Stomach smooth muscle (tissue), 2 donors: ENCODE results near the gene ACOT7.
"Not testable (repeated sequence)": the region's sequence is repeated elsewhere in the genome, so short reads cannot be mapped to it uniquely, and the experiment has no call there.

Source experiments
- H3K27ac ChIP-seq: one replicate; pipeline ENCODE4 v1.7.0; 2013; ENCODE audit warnings: mild to moderate bottlenecking, low read length, inconsistent platforms
- H3K27me3 ChIP-seq, 2 donors: one replicate each; pipeline ENCODE4 v1.7.0; 2013; ENCODE audit warnings: low read length in 2 of 2; ENCODE audit not compliant: insufficient read depth in 2 of 2, control insufficient read depth in 1 of 2
- H3K36me3 ChIP-seq, 2 donors: one replicate each; pipeline ENCODE4 v1.7.0; 2013; ENCODE audit warnings: low read length in 2 of 2; ENCODE audit not compliant: control insufficient read depth in 2 of 2, insufficient read depth in 2 of 2
- H3K4me1 ChIP-seq: one replicate; pipeline ENCODE4 v1.7.0; 2013; ENCODE audit warnings: low read length; ENCODE audit not compliant: control insufficient read depth, insufficient read depth
- H3K4me3 ChIP-seq, 2 donors: one replicate each; pipeline ENCODE4 v1.7.0; 2013; ENCODE audit warnings: low read length in 2 of 2
- H3K9ac ChIP-seq, 2 donors: one replicate each; pipeline ENCODE4 v1.7.0; 2013; ENCODE audit warnings: low read length in 2 of 2, mild to moderate bottlenecking in 1 of 2
- H3K9me3 ChIP-seq, 2 donors: one replicate each; pipeline ENCODE4 v1.7.0; 2013; ENCODE audit warnings: low read length in 2 of 2; ENCODE audit not compliant: control insufficient read depth in 2 of 2
- donor health status: healthy.
- donor health status: Pancreatic carcinoma.

Gene ACOT7

GRCh38 chr1:6322161-6322560 is 71.4 kb downstream of the ACOT7 start:
- Histone ChIP-seq H3K36me3 (peaks cover 0 to 9% of the 10 kb centered on the region in 2 donors), H3K9me3 (no peaks in the 10 kb centered on the region), H3K9ac (no peak overlapping the region), H3K27ac (no peak overlapping the region), H3K4me3 (no peak overlapping the region), H3K27me3 (no peaks in the 10 kb centered on the region), H3K4me1 (no peaks in the 10 kb centered on the region)

DNA sequence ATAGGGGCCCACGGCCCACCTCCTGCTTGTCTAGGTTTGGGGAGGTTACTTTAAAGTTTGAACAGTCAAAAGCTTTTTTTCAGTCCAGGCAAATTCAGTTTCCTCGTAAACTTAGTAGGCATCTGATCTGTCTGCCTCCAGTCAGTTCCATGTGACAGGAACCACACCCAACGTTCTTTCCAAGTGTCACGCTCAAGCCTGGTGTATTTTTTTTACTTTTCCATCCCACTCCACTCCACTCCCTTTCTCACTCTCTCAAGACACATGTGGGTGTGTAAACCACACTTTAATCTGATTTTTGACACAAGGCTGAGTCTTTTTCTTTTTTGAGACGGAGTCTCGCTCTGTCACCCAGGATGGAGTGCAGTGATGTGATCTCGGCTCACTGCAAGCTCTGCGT is 72.4 kb downstream of the ACOT7 start:
- no peak overlapping the region for H3K4me3 ChIP-seq
- no peaks in the 10 kb centered on the region for H3K9me3 ChIP-seq
- no peaks in the 10 kb centered on the region for H3K27me3 ChIP-seq
- H3K36me3 ChIP-seq: peaks cover 0 to 12% of the 10 kb centered on the region in 2 donors
- H3K9ac ChIP-seq: no peak overlapping the region
- H3K27ac ChIP-seq: no peak overlapping the region
- H3K4me1 ChIP-seq: no peaks in the 10 kb centered on the region

DNA sequence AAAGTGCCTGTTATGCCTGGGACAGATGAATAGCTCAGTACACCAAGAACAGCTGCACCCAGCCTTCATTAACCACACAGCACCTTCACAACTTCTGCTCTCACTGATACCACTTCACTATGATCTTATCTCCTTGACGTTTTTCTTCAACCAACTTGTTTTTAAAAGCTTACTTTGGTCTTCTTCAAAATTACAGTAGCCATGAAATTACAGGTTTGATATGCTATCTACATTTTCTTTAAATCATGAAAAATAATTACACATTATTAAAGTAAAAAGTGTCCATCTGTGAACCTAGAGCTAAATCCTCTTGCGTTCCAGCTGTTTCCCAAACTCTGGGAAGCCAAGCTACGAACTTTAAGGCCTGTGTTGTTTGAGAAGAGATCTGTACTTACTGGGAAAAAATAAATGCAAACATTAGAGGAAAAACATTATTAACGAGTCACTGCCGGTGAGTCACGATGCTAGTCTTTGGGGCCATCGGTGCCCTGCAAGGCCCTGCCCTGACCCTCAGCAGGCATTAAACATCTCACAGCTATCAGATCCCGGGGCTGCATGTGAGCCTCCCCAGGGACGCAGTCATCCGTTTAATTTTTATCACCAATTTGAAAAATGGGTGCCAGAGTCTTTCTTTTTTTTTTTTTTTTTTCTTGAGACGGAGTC is 76.3 kb downstream of the ACOT7 start:
- Histone ChIP-seq H3K9me3 (no peaks in the 10 kb centered on the region), H3K27ac (no peak overlapping the region), H3K4me3 (no peak overlapping the region), H3K4me1 (no peaks in the 10 kb centered on the region), H3K27me3 (no peaks in the 10 kb centered on the region), H3K36me3 (peaks cover 0 to 8% of the 10 kb centered on the region in 2 donors), H3K9ac (no peak overlapping the region)

- H3K4me3 ChIP-seq: no peak overlapping the region
- no peaks in the 10 kb centered on the region for H3K4me1 ChIP-seq
- no peaks in the 10 kb centered on the region for H3K9me3 ChIP-seq
- no peak overlapping the region for H3K27ac ChIP-seq
- H3K9ac ChIP-seq: no peak overlapping the region
- no peaks in the 10 kb centered on the region for H3K27me3 ChIP-seq
- H3K36me3 ChIP-seq: peaks cover 0 to 8% of the 10 kb centered on the region in 2 donors
Observed at GRCh38 chr1:6316240-6317097, 77.1 kb downstream of the ACOT7 start.

DNA sequence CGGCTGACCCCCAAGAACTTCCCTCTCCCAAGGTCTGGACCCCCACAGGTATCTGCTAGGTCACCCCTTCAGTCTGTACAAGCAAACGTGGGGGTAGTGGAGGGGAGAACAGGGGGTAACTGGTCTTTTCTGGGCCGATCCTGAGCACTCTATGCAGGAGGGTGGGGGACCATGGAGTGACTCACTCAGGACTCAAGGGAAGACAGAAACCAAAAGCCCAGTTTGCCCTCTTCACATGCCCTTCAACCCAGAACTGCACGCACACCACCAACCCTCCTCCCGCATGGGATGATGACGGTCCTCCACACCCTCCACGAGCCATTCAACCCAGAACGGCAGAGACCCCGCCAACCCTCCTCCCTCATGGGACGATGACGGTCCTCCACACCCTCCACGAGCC is 79.1 kb downstream of the ACOT7 start:
- Histone ChIP-seq H3K9ac (no peak overlapping the region), H3K4me1 (peaks cover 2% of the 10 kb centered on the region), H3K27me3 (no peaks in the 10 kb centered on the region), H3K36me3 (peaks cover 0 to 8% of the 10 kb centered on the region in 2 donors), H3K27ac (no peak overlapping the region), H3K4me3 (no peak overlapping the region), H3K9me3 (no peaks in the 10 kb centered on the region)

GRCh38 chr1:6313393-6314200 is 80.0 kb downstream of the ACOT7 start:
- H3K4me1 ChIP-seq: peaks cover 2% of the 10 kb centered on the region
- no peaks in the 10 kb centered on the region for H3K27me3 ChIP-seq
- no peak overlapping the region for H3K9ac ChIP-seq
- H3K4me3 ChIP-seq: no peak overlapping the region
- H3K27ac ChIP-seq: no peak overlapping the region
- no peaks in the 10 kb centered on the region for H3K9me3 ChIP-seq
- H3K36me3 ChIP-seq: peaks cover 0 to 8% of the 10 kb centered on the region in 2 donors

DNA sequence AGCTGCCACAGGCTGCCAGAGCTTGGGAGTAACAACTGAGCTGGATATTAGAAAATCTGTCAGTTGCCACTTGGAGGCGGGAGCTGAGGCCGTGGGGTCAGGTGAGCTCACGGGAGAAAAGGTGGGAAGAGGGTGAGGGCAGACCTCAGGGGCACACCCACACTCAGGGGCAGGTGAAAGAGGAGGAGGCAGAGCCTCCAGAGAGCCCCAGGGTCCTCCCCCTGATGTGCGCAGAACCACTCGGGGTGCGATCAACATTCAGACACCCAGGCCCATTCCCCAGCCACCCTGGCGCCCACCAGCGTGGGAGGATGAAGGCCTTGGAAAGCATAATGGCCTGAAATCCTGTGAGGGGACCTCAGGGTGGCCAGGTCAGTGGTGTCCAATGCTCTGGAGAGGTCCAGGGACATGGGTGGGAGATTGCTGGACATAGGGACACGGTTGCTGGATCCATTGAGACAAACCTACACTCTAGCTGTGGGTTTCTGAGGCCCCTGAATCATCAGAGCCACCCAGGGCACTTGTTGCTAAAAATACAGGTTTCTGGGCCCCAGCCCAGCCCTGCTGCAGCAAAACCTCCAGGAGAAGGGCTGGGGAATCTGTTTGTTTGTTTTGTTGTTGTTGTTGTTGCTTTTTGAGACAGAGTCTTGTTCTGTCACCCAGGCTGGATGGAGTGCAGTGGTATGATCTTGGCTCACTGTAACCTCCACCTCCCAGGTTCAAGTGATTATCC is 83.3 kb downstream of the ACOT7 start:
- no peak overlapping the region for H3K9ac ChIP-seq
- no peaks in the 10 kb centered on the region for H3K27me3 ChIP-seq
- no peak overlapping the region for H3K27ac ChIP-seq

DNA sequence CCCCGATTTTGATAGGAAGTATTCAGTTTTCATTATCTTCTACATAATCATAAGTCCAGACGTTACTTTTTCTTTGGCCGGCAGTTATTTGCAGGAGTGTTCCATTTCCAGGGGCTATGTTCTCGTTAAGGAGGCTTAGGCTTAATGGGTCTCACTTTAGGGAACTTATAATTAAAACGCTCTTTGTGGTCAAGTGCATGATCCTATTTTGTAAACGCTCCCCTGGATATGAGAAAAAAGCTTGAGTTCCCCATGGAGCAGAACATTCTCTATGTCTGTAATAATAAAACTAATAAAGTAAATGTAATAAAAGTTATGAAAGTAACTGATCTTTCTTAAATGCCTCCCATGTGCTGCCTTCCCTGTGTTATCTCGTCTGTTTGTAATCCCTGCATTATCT is 84.0 kb downstream of the ACOT7 start:
- Histone ChIP-seq H3K27ac (no peak overlapping the region), H3K9ac (no peak overlapping the region), H3K4me1 (peaks cover 2% of the 10 kb centered on the region), H3K27me3 (no peaks in the 10 kb centered on the region), H3K4me3 (no peak overlapping the region), H3K36me3 (no peaks in the 10 kb centered on the region), H3K9me3 (no peaks in the 10 kb centered on the region)

More for the DNA sequence above, 83.3 kb downstream of the ACOT7 start:
- Histone ChIP-seq H3K4me3 (no peak overlapping the region), H3K36me3 (no peaks in the 10 kb centered on the region), H3K4me1 (peaks cover 2% of the 10 kb centered on the region), H3K9me3 (no peaks in the 10 kb centered on the region)

DNA sequence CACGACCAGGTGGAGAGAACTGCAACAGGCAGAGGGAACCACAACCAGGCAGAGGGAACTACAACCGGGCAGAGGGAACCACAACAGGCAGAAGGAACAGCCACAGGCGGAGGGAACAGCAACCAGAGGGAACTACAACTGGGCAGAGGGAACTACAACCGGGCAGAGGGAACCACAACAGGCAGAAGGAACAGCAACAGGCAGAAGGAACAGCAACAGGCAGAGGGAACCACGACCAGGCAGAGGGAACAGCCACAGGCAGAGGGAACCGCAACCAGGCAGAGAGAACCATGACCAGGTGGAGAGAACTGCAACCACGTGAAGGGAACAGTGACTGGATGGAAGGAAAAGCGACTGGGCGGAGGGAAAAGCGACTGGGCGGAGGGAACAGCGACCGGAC is 85.1 kb downstream of the ACOT7 start:
- no peaks in the 10 kb centered on the region for H3K27me3 ChIP-seq
- peaks cover 2% of the 10 kb centered on the region for H3K4me1 ChIP-seq
- no peaks in the 10 kb centered on the region for H3K9me3 ChIP-seq
- H3K4me3 ChIP-seq: no peak overlapping the region
- H3K27ac ChIP-seq: no peak overlapping the region
- no peaks in the 10 kb centered on the region for H3K36me3 ChIP-seq
- no peak overlapping the region for H3K9ac ChIP-seq

DNA sequence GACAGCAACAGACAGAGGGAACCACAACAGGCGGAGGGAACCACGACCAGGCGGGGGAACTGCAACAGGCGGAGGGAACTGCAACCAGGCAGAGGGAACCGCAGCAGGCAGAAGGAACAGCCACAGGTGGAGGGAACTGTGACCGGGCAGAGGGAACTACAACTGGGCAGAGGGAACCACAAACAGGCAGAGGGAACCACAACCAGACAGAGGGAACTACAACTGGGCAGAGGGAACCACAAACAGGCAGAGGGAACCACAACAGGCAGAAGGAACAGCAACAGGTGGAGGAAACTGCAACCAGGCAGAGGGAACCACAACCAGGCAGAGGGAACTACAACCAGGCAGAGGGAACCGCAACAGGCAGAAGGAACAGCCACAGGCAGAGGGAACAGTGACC is 85.9 kb downstream of the ACOT7 start:
- not testable (repeated sequence) for H3K9ac ChIP-seq, H3K4me1 ChIP-seq, H3K9me3 ChIP-seq, H3K36me3 ChIP-seq, H3K4me3 ChIP-seq, H3K27me3 ChIP-seq, H3K27ac ChIP-seq
